ENCODE results near the gene CDK5RAP1.

DNA sequence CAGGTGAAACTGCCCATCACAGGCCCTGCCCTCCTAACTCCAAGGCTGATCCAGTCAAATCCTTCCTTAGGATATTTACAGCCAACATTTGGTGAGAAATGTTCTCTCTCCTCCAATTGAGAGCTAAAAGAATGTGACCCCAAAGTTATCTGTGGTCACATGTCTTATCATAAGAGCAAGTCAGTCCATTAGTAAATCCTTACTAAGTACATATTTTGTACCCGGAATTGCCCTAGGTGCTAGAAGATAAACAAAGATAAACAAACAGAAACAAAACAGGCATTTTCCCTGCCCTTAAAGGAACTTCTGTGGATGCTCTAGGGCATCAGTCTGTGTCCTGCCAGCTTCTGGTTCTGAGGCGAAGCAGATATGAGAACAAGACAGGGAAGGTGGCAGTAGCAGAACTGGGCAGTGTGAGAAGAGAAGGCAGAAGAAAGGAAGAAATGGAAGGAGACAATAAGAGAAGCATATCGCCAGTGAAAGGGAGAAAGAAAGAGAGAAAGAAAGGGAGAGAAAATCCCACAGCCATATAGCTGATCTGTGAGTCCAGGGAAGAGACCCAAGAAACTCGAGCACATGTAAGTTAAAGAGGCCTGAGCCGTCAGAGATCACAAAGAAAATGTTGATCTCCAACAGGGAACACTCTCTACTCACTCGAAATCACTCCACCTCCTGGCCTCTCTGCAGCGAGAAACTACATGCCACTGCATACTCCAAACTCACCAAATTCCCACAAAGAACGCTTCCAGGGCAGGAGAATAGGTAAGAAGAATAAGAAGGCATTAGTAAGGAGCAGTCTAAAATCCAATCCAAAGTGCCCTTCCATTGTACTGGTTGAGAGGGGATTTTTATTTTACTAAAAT lies 41.7 kb downstream of the CDK5RAP1 start:
- TF ChIP-seq JUND (IDR thresholded peaks at IDR 0.05), result no peak
- TF ChIP-seq, protein P1, sequence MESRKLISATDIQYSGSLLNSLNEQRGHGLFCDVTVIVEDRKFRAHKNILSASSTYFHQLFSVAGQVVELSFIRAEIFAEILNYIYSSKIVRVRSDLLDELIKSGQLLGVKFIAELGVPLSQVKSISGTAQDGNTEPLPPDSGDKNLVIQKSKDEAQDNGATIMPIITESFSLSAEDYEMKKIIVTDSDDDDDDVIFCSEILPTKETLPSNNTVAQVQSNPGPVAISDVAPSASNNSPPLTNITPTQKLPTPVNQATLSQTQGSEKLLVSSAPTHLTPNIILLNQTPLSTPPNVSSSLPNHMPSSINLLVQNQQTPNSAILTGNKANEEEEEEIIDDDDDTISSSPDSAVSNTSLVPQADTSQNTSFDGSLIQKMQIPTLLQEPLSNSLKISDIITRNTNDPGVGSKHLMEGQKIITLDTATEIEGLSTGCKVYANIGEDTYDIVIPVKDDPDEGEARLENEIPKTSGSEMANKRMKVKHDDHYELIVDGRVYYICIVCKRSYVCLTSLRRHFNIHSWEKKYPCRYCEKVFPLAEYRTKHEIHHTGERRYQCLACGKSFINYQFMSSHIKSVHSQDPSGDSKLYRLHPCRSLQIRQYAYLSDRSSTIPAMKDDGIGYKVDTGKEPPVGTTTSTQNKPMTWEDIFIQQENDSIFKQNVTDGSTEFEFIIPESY (IDR thresholded peaks at IDR 0.05), result no peak
- TF ChIP-seq, protein P2, sequence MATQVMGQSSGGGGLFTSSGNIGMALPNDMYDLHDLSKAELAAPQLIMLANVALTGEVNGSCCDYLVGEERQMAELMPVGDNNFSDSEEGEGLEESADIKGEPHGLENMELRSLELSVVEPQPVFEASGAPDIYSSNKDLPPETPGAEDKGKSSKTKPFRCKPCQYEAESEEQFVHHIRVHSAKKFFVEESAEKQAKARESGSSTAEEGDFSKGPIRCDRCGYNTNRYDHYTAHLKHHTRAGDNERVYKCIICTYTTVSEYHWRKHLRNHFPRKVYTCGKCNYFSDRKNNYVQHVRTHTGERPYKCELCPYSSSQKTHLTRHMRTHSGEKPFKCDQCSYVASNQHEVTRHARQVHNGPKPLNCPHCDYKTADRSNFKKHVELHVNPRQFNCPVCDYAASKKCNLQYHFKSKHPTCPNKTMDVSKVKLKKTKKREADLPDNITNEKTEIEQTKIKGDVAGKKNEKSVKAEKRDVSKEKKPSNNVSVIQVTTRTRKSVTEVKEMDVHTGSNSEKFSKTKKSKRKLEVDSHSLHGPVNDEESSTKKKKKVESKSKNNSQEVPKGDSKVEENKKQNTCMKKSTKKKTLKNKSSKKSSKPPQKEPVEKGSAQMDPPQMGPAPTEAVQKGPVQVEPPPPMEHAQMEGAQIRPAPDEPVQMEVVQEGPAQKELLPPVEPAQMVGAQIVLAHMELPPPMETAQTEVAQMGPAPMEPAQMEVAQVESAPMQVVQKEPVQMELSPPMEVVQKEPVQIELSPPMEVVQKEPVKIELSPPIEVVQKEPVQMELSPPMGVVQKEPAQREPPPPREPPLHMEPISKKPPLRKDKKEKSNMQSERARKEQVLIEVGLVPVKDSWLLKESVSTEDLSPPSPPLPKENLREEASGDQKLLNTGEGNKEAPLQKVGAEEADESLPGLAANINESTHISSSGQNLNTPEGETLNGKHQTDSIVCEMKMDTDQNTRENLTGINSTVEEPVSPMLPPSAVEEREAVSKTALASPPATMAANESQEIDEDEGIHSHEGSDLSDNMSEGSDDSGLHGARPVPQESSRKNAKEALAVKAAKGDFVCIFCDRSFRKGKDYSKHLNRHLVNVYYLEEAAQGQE (IDR thresholded peaks at IDR 0.05), result no peak
- TF ChIP-seq, protein P3, sequence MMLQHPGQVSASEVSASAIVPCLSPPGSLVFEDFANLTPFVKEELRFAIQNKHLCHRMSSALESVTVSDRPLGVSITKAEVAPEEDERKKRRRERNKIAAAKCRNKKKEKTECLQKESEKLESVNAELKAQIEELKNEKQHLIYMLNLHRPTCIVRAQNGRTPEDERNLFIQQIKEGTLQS (IDR thresholded peaks at IDR 0.05), result no peak
- TF ChIP-seq, protein P4, sequence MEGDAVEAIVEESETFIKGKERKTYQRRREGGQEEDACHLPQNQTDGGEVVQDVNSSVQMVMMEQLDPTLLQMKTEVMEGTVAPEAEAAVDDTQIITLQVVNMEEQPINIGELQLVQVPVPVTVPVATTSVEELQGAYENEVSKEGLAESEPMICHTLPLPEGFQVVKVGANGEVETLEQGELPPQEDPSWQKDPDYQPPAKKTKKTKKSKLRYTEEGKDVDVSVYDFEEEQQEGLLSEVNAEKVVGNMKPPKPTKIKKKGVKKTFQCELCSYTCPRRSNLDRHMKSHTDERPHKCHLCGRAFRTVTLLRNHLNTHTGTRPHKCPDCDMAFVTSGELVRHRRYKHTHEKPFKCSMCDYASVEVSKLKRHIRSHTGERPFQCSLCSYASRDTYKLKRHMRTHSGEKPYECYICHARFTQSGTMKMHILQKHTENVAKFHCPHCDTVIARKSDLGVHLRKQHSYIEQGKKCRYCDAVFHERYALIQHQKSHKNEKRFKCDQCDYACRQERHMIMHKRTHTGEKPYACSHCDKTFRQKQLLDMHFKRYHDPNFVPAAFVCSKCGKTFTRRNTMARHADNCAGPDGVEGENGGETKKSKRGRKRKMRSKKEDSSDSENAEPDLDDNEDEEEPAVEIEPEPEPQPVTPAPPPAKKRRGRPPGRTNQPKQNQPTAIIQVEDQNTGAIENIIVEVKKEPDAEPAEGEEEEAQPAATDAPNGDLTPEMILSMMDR (IDR thresholded peaks at IDR 0.05; ENCODE audit: low read depth, low read length, missing input control), result no peak
- TF ChIP-seq, protein P5, sequence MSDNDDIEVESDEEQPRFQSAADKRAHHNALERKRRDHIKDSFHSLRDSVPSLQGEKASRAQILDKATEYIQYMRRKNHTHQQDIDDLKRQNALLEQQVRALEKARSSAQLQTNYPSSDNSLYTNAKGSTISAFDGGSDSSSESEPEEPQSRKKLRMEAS (IDR thresholded peaks at IDR 0.05), result no peak
- TF ChIP-seq EGR1 (IDR thresholded peaks at IDR 0.05; ENCODE audit: low read depth in 2 of 2), result no peak
- TF ChIP-seq YY1 (IDR thresholded peaks at IDR 0.05), result no peak
- no peak for TF ChIP-seq GABPA (IDR thresholded peaks at IDR 0.05 in 1 of 2, conservative IDR thresholded peaks at IDR 0.05 in 1 of 2)
- no peak for TF ChIP-seq RAD21 (IDR thresholded peaks at IDR 0.05)
- TF ChIP-seq SP1 (IDR thresholded peaks at IDR 0.05), result no peak
- no peak for TF ChIP-seq HNF4G (IDR thresholded peaks at IDR 0.05)
- no peak for TF ChIP-seq RXRA (IDR thresholded peaks at IDR 0.05)

Data from liver (tissue), 3 donors.